ENCODE results near the gene ZFP2.

DNA sequence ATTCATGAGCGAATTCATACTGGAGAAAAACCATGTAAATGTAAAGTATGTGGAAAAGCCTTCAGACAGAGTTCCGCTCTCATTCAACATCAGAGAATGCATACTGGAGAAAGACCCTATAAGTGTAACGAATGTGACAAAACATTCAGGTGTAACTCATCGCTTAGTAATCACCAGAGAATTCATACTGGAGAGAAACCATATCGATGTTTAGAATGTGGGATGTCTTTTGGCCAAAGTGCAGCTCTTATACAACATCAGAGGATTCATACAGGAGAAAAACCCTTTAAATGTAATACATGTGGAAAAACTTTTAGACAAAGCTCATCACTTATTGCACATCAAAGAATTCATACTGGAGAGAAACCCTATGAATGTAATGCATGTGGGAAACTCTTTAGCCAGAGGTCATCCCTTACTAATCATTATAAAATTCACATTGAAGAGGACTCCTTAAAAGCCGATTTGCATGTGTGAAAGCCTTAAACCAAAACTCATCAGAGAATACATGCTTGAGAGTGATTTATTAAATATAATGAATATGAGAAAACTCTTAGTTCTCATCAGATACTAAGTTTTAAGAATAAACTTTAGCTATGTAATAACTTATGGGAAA lies 11.8 kb upstream of the ZFP2 start:
- TF ChIP-seq ZNF24 (IDR thresholded peaks at IDR 0.05) (no peak), CTCF (IDR thresholded peaks at IDR 0.05 in 2 of 3, conservative IDR thresholded peaks at IDR 0.05 in 1 of 3; ENCODE audit: control insufficient read depth in 2 of 3, extremely low read depth in 1 of 3, insufficient read depth in 1 of 3, low read depth in 3 of 3, low read length in 3 of 3) (no peak), IKZF1 (conservative IDR thresholded peaks at IDR 0.05) (no peak)
- TF ChIP-seq, protein P1, sequence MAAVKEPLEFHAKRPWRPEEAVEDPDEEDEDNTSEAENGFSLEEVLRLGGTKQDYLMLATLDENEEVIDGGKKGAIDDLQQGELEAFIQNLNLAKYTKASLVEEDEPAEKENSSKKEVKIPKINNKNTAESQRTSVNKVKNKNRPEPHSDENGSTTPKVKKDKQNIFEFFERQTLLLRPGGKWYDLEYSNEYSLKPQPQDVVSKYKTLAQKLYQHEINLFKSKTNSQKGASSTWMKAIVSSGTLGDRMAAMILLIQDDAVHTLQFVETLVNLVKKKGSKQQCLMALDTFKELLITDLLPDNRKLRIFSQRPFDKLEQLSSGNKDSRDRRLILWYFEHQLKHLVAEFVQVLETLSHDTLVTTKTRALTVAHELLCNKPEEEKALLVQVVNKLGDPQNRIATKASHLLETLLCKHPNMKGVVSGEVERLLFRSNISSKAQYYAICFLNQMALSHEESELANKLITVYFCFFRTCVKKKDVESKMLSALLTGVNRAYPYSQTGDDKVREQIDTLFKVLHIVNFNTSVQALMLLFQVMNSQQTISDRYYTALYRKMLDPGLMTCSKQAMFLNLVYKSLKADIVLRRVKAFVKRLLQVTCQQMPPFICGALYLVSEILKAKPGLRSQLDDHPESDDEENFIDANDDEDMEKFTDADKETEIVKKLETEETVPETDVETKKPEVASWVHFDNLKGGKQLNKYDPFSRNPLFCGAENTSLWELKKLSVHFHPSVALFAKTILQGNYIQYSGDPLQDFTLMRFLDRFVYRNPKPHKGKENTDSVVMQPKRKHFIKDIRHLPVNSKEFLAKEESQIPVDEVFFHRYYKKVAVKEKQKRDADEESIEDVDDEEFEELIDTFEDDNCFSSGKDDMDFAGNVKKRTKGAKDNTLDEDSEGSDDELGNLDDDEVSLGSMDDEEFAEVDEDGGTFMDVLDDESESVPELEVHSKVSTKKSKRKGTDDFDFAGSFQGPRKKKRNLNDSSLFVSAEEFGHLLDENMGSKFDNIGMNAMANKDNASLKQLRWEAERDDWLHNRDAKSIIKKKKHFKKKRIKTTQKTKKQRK (IDR thresholded peaks at IDR 0.05; ENCODE audit: low read depth, low read length) = no peak

All from GM12878 (cell line).